Stimulated activated CD4-positive, alpha-beta T cell treated with anti-CD3 and anti-CD28 coated beads, Interleukin-4, amount 100 ng/mL, for 24 hours (primary cell): ENCODE measurements around the gene PVALB.

Source experiments
- DNase-seq: peaks from one replicate; pipeline ENCODE4 v3.0.0-alpha.2; 2020

PVALB gene

DNA sequence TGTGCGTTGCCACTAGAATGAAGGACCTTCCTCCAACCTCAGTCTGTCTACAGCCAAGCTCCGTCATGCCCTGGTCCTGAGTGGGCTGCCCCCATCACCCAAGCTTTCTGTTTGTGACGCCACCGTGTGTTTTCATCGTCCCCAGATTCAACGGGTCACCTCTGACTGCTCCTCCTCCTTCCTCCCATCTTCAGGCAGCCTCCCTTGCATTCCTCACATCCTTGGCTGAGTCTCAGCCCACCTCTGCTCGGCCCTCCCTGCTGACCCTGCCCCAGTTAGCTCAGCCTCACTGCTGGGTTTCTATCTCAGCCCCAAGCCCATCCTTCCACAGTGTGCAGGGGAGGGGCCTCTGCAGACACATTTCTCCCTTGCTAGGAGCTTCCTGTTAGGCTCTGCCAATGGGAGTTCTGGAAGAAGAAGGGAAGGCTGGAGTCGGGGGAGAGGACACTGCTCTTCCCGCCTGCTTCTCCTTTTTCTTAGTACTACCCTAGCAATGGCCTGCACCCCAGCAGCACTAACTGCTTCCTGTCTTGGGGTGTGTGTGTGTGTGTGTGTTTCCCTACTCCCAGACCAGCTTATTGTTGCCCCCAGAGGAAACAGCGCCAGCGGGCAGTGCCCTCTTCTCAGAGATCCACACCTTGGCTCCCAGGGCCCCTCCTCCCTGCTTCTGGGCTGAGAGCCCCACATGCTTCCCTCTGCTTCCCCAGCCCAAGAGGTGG, 46.2 kb downstream of the PVALB start:
- DNase-seq, result no peak

DNA sequence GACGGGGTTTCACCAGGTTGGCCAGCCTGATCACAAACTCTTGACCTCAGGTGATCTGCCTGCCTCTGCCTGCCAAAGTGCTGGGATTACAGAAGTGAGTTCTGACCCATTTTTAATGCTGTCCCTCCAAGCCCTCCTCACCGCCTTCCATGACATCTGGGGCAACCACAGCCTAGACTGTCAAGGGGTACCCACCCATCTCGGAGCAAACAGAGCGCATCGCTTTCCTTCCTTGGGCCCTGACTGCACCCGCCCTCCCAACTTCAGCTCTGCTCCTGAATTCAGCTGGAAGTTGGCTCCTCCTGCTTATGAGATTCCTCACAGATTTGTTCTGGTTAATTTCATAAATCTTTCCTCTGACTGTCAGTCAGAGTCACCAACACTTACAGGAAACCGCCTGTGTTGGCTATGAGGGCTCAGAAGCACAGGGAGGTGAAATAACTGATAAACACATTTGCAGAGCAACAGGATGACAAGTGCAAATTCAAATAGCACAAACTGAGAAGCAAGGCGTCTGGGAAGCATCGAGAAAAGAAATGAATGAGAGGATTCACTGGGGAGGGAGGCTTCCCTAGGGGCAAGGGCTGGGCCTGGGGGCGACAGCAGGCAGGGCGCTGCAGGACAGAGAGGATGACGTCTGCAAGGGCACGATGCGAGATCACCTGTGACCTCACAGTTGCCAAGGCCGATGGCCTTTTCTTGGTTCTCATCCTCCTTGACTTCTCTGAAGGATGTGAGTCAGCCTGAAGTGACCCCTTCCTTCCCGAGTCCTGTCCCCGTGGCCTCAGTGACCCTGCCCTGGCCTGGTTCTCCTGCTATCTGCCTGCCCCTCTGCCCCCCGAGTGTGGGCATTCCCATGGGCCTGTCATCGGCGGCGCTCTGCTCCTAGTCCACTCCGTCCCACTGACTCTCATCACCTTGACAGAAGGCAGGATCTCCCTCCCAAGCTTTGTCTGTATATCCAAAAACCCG, 47.0 kb downstream of the PVALB start:
- no peak for DNase-seq

DNA sequence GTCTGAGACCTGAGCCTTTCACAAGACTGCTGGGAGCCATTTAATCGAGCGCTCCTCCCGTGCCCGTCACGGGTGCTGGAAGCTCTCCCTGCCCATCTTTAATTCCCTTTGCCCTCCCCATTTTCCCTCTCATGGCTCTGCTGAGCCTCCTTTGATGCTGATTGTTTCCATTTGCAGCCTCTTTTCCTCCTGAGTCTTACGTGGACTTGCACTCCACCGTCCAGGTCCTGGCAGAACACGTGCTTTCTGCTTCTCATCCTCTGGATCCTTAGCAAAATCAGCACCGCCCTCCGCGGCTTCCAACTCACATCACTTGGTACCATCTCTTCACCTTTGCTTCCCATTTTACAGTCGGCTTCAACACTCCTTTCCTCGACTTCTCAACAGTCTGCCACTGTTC, 48.2 kb downstream of the PVALB start:
- DNase-seq, result no peak

DNA sequence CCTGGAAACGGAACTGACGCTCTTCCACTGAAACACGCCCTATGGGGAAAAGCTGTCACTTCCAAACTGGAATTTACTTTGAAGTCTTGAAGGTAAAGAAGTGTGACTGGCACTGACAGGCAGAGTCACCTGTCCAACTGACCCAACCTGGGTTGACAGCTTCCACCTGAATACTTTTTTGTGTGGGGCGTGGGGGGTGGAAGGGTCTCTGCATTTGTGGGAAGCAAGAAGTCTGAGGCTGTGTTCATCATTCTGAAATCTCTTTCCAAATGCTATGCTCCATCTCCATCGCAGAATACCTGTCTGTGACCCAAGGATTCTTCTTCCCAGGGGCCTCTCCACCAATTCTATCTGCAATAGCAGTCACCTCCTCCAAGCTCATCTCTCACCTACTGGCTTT, 48.7 kb downstream of the PVALB start:
- no peak for DNase-seq

DNA sequence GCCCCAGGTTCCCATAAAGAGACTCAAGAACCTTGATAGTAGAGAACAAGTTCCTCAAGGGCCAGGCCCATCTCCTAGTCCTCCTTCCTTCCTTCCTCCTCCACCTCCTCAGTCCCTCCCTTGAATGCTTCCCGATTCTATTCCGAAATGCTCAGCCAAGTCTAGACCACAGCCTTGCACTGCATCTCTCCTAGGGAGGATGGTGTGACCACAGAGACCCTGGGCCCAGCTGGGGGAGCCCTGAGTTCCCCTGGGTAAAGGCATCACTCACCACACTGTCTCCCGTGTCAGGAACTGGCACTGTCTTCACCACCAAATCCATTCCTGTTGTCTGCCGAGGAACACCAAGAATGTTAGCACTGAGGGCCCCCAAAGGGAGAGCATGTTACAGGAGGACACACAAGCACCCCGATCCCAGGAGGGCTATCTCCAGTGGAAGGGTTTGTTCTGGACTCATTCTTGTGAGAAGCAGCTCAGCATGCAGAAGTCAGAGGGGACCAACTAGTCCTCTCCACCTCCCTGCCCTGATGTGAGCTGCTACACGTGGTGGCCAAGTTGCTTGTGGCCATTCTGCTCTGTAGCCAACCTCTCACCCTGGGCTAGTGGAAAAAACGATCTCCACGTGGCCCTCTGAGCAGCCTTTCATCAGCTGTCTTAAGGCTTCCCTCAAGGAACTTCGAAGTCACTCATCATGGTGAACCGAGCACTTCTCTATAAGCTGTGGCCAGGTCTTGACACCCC, 49.6 kb downstream of the PVALB start:
- no peak for DNase-seq

DNA sequence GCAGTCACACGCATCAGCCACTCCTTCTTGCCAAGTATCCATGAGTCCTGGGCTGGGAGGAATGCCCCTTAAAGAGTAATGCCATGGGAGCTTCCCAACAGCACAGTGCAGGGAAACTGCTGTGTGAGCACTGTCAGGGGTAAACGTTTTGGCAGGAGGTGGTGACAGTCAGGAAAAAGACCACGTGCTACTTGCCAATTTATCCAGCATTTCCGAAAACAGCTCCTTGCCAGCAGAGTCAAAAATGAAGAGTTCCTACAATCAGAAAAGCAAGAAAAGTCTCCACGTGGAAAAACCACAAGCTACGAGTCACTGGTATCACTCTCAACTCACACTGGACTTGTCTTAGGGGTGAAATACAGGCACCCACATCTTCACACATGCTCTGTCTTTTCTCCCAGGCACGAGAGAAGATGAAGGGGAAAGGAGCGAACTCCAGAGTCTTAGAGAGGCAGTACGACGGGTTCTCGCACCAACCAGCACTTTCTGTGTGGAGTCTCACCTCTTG, 50.8 kb downstream of the PVALB start:
- no peak for DNase-seq

DNA sequence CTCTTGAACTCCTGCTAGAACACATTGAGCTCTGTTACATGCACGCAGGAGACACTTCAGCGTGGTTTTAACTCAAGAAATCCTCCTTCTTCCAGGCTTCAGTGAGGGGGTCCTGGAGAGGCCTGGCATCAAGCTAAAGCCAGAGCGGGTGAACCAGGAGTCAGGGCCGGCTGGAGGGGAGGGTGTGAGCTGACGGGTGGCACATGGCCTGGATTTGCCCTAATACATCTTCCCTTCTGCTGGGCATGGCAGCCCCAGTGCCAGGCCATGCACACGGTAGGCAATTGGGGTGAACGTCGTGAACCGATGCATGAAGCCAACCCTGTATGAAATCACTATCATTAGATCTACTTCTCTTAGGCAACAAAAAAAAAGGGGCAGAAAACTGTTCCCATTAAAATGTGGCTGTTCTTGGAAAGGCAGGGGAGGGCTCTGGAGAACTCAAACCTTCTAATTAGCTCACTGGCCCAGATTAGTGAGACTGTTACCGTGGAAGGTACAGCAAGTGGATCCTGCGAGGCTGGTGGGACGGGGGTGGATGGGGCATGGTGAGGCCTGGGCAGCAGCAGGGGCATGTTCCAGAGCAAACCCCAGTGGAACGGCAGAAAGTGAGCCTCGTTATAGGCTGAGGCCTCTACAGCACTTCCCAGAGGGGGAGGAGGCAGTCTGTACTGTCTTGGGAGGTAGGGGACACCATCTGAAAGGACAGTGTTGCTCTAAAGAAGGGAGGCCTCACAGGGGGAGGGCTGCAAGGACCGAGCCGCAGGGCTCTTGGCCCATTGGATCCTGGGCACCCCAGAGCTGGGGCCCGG, 51.5 kb downstream of the PVALB start:
- no peak for DNase-seq

DNA sequence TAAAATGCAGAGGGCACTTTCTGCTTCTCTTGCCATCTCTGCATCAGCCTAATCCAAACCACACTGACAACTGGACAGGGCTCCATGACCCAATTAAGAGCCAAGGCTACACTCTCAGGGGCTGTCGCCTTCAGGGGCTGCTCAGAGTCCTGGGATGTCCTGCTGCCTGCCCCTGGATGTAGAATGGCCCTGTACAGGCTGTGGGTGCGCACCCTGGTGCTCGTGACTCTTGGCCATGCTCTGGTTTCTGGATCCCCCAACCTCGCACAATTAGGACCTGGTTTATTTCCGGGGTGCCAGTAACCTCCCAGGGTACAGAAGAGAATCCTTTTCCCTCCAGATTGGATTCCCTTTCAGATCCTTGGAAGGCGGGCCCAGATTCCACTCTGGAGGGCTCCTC, 52.2 kb downstream of the PVALB start:
- no peak for DNase-seq

DNA sequence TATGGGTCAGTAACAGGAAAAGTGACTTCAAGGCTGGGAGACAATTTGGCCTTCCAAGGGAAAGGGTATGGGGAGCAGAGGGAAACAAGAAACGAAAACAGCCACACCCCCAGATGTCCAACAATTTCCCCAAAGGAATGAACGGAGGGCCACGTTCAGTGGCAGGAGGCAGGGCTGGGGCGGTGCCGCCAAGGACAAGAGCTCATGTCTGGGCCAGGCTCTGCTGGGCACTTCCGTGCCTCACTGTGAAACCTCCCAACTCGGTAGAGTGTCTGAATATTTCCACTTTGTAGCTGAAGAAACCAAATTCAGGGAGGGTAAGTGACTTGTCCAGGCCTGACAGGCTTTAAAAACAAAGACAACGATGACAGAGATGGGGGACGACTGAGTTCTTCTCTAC, 52.8 kb downstream of the PVALB start:
- no peak for DNase-seq

DNA sequence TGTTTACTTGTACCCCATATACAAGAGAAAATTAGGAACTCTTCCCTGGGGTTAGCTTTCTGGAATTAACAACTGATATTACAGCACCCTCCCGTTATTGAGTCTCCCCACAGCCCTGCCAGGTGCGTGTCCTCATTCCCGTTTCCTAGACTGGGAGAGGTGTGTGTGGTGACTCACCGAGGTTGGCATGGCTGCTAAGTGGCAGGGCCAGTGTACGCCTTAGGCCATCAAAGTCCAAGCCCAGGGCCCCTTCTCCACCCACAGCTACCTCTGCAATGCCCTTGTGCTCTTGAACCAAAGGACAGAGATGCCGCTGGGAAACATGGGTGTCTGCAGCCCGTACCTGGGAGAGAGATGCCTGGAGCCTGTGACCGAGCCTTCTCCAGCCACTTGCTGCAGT, 53.3 kb downstream of the PVALB start:
- DNase-seq, result no peak

DNA sequence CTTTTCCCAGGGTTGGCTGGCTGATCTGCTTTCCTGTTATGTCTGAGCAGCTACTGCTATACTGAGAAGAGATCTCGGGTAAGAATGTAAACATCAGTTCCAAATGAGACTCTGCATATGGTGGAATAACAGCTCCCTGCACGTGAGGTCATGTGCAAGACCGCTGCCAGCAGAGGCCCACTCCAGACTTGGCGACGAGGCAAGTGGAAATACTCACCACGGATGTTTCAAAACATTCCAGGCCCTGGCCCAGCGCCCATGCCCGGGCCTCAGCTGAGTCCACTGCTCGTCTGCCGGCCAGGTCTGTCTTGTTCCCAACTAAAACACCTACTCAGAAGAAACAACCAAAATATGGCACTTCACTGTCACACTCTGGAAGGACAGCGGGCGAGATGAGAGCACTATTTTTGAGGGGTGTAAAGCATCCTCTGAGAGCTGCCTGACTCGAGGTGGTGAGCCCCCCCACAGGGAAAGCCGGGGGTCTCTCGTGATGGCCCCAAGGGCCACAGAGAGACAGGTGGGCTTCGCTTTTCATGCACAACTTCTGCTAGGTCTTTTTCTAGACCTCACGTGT, 54.1 kb downstream of the PVALB start:
- no peak for DNase-seq

DNA sequence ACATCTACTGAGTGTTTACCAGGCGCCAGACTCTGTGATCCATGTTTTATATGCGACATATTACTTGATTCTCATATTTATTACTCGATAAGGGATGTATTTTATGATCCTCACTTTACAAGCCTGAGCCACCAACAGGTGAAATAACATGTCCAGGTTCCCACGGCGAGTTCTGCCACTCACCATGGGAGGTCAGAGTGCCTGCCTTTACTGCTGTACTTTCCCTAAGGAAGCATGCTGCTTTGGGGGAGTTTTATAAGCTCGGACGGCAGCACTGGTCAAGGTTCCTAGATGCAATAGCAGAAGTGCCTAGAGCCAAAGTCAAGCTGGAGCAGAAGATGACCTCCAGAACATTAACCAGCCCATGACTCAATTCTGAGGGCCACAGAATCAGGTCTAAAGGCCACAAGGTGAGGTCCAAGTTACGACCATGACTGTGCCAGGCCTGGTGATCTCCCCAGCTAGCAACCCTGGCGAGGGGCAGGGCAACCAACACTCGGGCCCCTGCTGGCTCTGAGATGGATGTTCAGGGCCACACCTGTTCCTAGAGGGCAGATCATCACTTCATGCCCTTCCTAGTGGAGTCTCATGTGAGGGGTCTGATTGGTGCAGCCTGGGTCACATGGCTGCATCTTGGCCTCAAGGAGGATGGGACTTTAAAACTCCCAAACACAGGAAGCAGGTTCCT, 55.1 kb downstream of the PVALB start:
- DNase-seq, result no peak

DNA sequence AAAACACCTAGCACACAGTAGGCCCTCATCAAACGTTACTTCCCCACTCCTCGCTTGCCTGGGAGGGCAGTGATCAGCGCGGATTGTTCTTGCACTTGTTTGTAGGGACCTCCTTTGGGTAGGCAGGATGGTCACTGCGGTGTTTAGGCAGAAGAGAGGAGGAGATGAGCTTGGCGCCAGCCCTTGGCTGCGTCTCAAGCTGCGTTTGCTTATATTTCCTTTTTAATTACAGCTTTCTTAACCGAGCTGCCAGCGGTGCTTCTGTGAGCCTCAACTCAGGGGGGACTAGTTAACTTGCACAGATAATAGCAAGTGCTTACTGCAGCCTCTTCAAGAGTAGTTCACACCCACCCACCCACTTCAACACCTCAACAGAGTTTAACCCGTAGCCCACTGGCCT, 56.0 kb downstream of the PVALB start:
- no peak for DNase-seq

DNA sequence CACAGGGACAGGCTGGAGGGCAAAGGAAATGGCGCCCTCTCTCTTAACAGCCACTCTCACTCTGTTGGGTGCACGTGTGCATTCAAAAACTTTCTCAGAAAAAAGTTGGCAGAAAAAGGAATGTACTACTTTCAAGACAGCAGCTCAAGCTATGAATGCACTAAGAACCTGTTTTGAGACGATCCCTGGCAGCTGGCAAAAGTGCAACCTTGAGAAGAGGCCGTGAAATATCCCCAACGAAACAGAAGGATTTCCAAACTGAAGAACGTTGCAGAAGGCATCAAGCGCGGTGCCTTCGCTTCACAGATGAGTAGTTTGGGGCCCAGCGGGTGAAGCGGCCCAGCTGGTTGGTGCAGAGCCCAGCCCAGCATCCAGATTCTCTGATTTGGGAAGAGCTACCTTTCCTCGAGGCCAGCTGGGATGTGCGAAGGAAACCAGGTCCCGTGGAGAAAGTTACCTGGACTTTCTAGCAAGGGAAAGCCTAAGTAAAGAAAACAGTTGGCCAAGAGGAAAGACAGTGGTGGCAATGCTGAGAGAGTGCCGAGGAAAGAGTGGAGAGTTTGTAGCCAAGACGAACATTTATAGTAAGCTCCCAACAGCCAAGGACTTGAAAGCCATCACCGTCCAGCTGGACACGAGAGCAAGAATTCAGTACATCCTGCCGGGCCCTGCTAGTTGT, 57.2 kb downstream of the PVALB start:
- DNase-seq, result no peak

DNA sequence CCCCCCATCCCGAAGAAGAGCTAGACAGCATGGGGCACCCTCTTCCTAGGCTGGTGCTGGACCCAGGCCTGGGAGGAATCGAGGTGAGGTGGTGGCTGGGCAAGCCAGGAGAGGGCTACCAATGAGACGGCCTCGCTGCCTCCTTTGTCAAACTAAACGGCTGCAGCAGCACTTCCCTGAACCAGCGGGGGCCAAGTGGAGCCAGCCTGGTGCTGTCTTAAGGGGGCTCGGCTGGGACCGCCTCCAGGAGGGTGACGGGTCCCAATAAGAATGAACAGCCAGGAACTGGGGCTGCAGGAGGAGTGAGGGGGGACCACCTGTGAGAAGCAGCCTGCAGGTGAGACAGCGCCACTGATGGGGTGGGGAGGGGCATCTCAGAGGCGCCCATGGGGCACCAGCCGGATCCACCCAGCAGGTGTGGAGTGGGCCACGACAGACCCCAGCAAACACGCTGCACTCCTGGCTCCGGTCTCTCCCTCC, 58.0 kb downstream of the PVALB start:
- no peak for DNase-seq

DNA sequence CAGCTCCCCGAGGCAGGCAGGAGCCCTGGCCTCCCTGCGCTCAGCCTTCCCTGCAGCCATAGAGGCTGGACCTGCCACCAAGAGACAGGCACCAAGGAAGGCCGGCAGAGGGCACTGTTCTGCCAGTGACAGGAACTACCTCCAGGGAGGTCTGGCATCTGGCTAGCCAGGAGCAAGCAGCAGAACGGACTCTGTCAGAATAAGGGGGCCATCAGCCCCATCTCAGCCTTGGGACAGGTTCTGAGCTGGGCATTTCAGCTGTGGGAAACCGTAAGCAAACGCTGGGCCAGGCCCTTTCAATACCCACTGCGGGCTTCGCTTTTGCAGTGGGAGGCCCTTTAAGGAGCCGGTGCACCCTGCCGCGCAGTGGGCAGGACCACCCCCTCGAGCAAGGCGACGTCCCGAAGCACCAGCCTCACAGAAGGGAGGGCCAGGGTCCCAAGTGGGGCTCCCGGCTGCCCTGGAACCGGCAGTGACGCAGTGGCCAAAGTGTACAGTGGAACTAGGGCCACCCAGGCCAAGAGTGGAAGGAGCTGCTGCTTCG, 59.1 kb downstream of the PVALB start:
- DNase-seq, result peak; percentile 80

DNA sequence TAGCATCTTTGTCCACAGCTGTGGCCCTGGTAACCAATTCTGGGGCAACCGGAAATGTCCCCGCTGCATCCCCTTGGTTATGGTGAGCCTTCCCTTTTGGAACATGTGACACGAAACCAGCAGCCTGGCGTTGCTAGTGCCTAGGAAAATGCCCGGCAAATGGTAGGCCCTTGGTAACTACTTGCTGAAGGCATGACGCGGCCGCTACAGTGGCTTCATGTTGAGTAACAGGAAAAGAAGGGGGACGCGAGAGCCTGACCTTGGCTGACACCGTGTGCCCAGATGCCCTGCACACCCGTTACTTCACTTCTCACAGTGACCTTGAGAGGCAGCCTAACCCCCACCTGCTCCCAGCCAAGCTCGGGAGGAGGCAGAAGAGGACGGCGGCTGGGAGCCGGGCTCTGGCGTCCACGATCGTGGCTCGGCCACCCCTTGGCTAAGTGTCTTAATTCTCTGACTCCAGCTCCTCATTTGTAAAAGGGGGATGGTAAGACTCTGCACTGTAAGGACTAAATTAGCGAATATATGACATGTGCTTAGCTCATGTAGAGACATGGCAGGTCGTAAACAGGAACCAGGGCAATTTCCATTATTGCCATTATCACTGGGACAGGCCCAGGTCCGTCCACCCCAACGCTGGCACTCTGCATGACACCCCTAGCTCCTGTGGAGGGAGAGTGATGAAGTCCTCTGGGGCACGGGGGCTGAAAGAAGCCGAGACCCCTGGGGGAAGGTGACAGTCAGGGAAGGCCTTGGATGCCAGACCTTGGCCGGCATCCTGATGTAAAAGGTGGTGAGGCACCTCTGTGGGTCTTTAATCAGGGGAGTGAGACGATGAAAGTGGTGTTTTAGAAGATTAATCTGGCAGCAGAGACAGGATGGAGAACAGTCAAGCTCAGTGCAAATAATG, 59.8 kb downstream of the PVALB start:
- DNase-seq, result no peak

DNA sequence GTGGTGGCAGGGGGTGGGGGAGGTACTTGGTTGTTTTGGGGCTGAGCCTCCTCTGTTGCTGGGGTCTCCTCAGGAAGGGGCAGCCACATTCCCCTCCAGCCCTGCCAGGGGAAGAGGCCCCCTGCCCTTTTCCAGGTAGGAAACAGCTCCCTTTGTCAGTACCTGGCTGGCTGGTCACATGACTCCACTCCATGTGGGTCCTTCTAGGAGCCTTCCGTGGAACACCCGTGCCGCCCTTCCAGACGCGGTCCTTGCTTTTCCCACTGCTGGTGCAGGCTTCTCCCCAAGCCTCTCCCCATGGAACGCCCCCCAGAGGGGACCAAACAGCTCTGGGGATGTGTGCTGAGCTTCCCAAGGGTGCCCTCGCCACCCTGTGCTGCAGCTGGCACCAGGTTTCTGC, 60.8 kb downstream of the PVALB start:
- no peak for DNase-seq

DNA sequence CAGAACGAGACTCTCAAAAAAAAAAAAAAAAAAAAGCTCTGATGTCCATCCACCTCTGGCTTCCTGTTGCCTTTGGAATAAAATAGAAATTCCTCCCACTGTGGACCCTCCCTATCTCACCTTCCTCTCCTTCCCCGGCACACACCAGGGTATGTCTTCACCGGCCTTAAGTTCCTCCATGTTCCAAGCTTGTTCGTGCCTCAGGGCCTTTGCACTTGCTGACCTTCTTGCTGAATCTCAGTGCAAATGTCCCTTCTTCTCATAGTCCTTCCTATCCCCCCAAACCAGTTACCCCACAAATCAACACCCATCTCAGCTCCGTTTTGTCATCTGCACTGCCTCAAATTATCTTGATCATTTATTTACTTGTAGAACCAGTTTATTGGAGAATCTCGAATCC, 61.5 kb downstream of the PVALB start:
- no peak for DNase-seq
